NCI-H748 (cell line): ENCODE results near the gene TPO.
"Not testable (repeated sequence)": the region's sequence is repeated elsewhere in the genome, so short reads cannot be mapped to it uniquely, and the experiment has no call there.

Experiments used
- DNase-seq: peaks from one replicate; lab custom pipeline; 2025; ENCODE audit not compliant: unreplicated experiment; lab: John Stamatoyannopoulos, UW

The TPO gene

GRCh38 chr2:1499033-1499795 is 86.0 kb downstream of the TPO start:
- no peak for DNase-seq

DNA sequence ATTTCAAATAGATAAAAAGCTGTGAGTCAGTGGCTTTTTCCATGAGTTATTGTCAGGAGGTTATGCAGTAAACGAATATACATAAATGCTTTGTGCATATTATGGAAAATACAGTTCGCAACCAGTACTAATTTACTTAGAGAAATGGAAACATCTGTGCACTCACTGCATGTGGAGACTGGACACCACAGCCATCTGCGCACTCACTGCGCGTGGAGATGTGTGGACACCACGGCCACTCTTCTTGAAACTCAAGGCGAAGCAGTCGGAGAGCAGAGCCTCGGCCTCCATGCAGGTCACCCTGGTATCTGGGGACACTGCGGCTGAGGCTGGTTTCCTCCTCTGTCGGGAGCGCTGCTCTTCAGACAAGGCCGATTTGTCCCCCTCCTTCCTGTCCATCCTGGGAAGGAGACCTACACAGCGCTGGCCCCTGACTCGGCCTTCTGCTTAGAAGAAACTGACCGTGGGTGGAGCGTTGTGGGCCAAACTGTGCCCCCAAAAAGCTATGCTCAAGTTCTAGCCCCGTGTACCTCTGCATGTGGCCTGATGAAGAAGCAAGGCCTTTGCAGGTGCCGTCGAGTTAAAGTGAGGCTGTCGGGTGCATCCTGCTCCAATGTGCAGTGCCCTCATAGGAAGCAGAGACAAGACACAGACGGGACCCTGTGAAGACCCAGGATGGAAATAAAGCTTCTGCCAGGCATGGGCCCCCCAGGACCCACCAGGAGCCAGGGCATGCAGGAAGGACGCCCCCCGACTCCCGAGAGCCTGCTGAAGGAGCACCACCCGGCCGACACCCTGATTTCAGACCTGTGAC is 88.0 kb downstream of the TPO start:
- no peak for DNase-seq

DNA sequence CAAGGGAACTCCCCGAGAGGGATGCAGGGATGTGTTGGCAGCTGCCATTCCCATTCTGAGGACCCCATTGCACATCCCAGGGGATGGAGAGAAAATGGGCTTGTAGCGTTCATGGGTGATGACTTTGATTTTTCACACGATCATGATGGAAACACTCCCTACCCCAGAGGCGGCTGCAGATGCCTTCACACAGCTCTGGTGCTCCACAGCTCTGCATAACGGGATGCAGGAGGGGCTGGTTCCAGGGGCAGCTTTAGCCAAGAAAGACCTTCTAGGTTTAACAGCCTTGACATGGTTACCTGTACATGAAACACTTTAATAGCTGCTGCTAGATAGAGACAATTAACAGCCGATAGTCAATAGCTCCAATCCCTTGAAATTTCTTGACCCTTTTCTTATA is 88.7 kb downstream of the TPO start:
- DNase-seq: no peak

DNA sequence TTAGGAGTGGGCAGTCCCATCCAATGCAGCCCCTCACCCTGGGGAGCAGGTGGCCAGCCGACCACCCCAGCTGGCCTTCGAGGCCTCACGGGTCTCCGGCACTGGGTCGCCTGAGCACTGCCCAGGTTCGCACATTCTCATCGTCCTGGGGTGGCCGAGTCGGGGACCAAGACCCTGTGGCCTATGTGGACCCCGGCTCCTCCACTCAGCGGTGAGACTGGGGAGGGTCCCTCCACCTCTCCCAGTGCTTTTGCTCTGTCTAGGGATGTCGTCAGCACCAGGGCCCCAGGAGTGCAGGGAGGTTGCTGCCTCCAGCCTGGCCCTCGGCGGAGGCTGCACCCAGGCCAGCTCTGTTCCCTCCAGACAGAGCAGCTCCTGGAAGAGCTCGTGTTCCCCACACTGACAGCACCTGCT is 89.6 kb downstream of the TPO start:
- DNase-seq: no peak

GRCh38 chr2:1503471-1504310 is 90.4 kb downstream of the TPO start:
- DNase-seq: no peak

DNA sequence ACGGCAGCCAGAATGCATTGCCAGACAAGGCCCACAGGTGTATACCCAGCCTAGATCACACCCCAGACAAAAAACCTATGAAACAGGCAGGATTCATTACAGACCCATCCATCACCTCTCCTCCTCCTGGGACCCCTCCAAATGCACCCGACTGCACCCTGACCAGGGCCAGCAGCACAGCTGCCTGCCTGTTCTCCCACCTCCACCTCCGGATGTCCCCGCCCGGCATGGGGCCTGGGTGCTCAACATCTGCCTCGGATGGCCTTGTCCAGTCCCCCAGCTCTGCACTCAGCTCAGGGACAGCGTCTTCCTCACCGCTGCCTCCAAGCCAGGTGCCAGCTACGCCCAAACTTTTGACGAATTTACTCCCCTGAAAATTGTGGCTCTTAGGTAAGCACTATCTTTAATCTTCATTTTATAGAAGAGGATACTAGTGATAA is 91.1 kb downstream of the TPO start:
- DNase-seq: no peak

DNA sequence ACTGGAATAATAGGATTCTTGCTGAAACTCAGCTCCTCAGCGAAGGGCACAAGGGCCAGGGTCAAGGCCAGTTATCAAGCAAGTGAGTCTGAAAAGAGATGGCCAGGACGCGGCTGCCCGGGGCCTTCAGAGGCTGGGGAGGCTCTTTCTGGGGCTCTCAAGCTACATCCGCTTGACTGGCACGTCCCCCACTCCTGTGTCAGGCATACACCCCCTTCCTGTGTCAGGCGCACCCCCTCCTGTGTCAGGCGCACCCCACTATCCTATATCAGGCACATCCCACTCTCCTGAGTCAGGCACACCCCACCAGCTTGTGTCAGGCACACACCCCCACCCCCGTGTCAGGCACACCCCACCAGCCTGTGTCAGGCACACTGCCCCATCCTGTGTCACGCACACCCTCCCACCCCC is 91.8 kb downstream of the TPO start:
- DNase-seq: no peak

DNA sequence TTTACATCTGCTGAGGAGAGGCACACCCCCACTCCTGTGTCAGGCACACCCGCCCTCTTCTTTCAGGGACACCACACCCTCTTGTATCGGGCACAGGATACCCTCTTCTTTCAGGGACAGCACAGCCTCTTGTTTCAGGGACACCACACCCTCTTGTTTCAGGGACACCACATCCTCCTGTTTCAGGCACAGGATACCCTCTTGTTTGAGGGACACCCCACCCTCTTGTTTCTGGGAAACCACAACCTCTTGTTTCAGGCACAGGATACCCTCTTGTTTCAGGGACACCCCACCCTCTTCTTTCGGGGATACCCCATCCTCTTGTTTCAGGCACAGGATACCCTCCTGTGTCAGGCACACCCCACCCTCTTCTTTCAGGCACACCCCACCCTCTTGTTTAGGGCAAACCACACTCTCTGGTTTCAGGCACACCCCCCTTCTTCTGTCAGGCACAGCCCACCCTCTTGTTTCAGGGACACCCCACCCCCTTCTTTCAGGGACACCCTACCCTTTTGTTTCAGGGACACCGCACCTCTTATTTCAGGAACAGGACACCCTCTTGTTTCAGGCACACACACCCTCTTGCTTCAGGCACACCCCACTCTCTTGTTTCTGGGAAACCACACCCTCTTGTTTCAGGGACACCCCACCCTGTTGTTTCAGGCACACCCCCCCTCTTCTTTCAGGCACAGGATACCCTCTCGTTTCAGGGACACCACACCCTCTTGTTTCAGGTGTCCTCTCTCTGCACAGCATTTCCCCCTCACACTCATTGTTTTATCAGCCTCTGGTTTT is 96.2 kb downstream of the TPO start:
- DNase-seq: no peak

GRCh38 chr2:1510176-1510575 is 96.9 kb downstream of the TPO start:
- DNase-seq: no peak

DNA sequence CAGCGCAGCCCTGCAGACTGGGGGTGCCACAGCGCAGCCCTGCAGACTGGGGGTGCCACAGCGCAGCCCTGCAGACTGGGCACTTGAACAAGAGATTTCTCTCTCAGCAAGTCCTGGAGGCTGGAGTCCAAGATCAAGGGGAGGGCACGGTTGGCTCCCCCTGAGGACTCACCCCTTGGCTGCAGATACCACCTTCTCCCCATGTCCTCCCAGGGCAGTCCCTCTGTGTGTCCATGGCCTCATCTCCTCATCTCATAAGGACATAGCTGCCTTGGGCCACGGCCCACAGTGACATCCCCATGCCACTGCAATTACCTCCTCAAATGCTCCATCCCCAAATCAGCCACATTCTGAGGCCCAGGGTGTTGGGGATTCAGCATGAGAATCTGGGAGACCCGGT is 98.2 kb downstream of the TPO start:
- no peak for DNase-seq

GRCh38 chr2:1512321-1513289 is 99.3 kb downstream of the TPO start:
- DNase-seq: no peak

DNA sequence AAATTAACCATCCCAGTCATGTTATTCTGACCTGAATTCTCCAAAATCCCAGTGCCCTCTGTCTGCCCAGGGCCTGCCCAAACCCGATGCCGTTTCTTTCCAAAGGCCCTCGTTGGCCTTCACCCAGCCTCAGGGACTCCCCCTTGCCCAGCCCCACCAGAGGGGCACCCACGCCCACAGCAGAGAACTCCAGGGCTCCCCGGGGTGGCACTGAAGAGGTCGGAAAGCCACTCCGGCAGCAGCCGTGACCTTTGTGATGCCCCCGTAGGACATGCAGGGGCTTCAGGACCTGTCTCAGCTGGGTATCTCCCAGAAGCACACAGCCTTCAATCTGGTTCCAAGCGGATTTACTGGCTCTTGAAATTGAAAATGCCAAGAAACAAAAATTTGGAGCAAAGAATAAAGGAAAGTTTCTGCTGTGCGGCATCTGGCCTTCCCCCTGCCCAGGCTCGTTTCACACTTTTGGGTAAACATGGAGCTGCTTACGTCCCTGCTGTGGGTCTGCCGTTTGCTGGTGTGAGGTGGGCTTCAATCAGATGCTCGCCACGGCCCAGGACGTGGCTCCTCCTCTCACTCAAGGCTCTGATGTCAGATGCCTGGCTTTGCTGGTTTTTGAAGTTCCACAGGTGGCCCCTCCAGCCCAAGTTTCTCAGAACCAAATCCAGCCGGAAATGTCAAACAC is 101.3 kb downstream of the TPO start:
- no peak for DNase-seq

- DNase-seq: no peak
Observed at GRCh38 chr2:1515073-1515430, 101.8 kb downstream of the TPO start.

DNA sequence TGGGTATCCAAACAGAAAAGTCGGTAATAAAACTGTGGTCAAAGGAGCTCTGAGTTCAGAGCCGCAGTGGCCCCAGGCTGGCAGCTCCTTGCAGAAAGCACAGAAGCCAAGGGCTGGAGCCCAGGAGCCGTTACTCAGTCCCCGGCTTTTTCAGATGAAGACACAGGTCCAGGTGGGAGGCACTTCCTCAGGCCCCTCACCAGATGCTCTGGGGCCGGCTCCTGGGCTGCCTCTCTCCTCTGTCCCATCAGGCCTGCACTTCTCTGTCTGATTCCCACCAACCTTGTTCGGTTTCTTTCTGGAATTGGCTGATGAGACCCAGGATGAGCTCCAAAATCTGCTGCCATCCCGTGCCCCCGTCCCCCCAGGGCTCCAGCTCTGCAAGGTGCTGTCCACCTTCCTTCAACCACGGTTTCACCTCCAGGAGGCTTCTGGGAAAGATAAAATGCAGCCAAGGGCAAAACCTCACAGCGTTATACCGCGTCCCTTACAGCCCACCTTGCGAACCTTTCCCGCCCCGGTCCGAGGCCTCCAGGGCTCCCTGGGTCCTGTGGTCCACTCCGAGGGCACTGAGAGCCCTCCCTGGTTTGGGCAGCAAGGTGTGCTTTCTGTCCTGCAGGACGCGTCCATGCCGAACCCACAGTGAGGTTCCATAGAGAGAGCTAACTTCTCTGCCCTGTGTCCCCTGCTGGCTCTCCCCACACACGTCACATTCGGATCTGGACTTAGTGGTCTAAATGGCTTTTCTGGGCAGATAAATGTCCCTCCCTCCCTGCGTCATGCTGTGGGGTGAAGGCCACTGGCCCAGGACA is 102.9 kb downstream of the TPO start:
- no peak for DNase-seq

- DNase-seq: no peak
Observed at GRCh38 chr2:1516798-1517060, 103.5 kb downstream of the TPO start.

DNA sequence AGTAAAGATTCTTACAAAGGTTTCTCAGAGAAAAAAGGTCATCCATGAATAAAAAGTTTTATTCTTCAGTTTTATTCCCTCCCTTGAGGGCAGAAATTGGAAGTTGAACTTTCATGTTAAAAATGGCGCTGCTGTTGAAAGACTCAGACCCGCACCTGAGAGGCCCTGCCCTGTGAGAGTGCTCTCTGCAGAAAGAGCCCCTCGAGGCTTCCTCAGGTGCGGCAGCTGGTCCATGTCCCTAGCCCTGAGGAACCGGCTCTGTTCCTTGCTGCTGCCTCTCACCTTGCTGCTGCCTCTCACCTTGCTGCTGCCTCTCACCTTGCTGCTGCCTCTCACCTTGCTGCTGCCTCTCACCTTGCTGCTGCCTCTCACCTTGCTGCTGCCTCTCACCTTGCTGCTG is 104.0 kb downstream of the TPO start:
- not testable (repeated sequence) for DNase-seq

DNA sequence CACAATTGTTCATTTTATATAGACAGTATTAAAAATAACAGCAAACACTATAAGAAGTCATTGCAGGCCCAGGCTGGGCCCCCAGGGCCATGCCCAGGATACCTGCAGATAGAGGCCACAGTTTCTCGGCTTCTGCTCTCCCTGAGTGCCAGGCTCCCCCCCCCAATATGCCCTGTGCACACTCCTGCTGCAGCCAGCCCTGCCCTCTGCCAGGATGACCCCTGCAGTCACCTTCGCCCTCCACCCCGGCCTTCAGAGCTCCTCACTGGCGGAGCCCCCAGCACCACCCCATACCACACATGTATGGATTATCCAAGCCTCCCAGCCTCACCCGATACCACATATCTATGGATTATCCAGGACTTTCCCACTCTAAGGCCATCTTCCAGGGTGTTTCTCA is 104.5 kb downstream of the TPO start:
- no peak for DNase-seq

- DNase-seq: no peak
Observed at GRCh38 chr2:1518331-1518803, 105.1 kb downstream of the TPO start.
